ENCODE data around the gene RFC2. TPM values are rescaled to one million over a fixed set of nuclear protein-coding genes. Genes with fewer than 3 reads are reported as not detected.
A peak's percentile ranks its signal among the peaks of the same experiment; 100 is the strongest.

Gene RFC2
- total RNA-seq, 4 donors from 2014 or later: 4.9 to 31.4 (median 19.2) TPM

GRCh38 chr7:74269757-74270277, 15.6 kb upstream of the RFC2 start:
- intact Hi-C loops (cut with DNase I; ENCODE audit: low total_unique reads): no loop called here
- peak; percentile 44 to 64 for DNase-seq
- Histone ChIP-seq H3K27ac (peak overlapping the region in 1 of 2 donors; percentile 3), H3K9me3 (no peaks in the 10 kb centered on the region), H3K4me1 (no peaks in the 10 kb centered on the region), H3K36me3 (no peaks in the 10 kb centered on the region), H3K27me3 (no peaks in the 10 kb centered on the region), H3K4me3 (peak overlapping the region; percentile 40 to 49)
- TF ChIP-seq CTCF (IDR thresholded peaks at IDR 0.05) (no peak), POLR2A (IDR thresholded peaks at IDR 0.05) (no peak)

- Histone ChIP-seq H3K9me3 (no peaks in the 10 kb centered on the region), H3K4me3 (no peak overlapping the region), H3K27ac (no peak overlapping the region), H3K36me3 (no peaks in the 10 kb centered on the region), H3K4me1 (no peaks in the 10 kb centered on the region), H3K27me3 (no peaks in the 10 kb centered on the region)
- no peak for DNase-seq
- intact Hi-C loops (cut with DNase I; ENCODE audit: low total_unique reads): no loop called here
- TF ChIP-seq CTCF (IDR thresholded peaks at IDR 0.05): no peak
- TF ChIP-seq POLR2A (IDR thresholded peaks at IDR 0.05): no peak
These were observed 13.8 kb upstream of the RFC2 start for GRCh38 chr7:74267756-74268565.

GRCh38 chr7:74266191-74266963, 12.2 kb upstream of the RFC2 start:
- H3K4me3 ChIP-seq: no peak overlapping the region
- no peaks in the 10 kb centered on the region for H3K9me3 ChIP-seq
- no peak overlapping the region for H3K27ac ChIP-seq
- H3K27me3 ChIP-seq: no peaks in the 10 kb centered on the region
- no peaks in the 10 kb centered on the region for H3K36me3 ChIP-seq
- no peak for DNase-seq
- intact Hi-C loops (cut with DNase I; ENCODE audit: low total_unique reads): no loop called here
- TF ChIP-seq CTCF (IDR thresholded peaks at IDR 0.05): no peak
- no peak for TF ChIP-seq POLR2A (IDR thresholded peaks at IDR 0.05)
- H3K4me1 ChIP-seq: no peaks in the 10 kb centered on the region

GRCh38 chr7:74263399-74264120, 9.4 kb upstream of the RFC2 start:
- intact Hi-C loops (cut with DNase I; ENCODE audit: low total_unique reads): no loop called here
- no peak for TF ChIP-seq CTCF (IDR thresholded peaks at IDR 0.05)
- no peak for TF ChIP-seq POLR2A (IDR thresholded peaks at IDR 0.05)
- Histone ChIP-seq H3K27me3 (no peaks in the 10 kb centered on the region), H3K4me3 (no peak overlapping the region), H3K9me3 (no peaks in the 10 kb centered on the region), H3K4me1 (no peaks in the 10 kb centered on the region), H3K36me3 (no peaks in the 10 kb centered on the region), H3K27ac (no peak overlapping the region)
- no peak for DNase-seq
